ENCODE measurements around the gene LINGO4.

DNA sequence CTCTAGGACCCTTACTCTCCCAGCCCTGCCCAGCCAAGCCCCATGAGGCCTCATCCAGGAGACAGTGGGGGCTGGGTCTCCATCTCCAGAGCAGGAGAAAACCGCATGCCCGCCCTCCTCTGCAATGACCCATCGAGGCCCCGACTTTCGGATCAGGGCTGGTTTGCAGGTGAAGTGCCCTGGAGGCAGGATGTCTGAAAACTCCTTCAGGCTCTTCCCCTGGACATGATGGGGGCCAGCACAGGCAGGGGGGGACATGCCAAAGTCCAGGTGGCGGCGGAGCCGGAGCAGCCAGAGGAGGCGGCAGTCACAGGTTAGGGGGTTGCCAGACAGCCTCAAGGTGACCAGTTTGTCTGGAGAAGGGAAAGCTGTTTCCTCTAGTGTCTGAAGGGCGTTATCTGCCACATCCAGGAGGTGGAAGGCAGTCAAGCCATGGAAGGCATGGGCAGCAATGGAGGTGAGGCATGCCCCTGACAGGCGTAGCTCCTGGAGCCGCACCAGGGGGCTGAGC lies 3.9 kb downstream of the LINGO4 start:
- TF ChIP-seq, protein P1, sequence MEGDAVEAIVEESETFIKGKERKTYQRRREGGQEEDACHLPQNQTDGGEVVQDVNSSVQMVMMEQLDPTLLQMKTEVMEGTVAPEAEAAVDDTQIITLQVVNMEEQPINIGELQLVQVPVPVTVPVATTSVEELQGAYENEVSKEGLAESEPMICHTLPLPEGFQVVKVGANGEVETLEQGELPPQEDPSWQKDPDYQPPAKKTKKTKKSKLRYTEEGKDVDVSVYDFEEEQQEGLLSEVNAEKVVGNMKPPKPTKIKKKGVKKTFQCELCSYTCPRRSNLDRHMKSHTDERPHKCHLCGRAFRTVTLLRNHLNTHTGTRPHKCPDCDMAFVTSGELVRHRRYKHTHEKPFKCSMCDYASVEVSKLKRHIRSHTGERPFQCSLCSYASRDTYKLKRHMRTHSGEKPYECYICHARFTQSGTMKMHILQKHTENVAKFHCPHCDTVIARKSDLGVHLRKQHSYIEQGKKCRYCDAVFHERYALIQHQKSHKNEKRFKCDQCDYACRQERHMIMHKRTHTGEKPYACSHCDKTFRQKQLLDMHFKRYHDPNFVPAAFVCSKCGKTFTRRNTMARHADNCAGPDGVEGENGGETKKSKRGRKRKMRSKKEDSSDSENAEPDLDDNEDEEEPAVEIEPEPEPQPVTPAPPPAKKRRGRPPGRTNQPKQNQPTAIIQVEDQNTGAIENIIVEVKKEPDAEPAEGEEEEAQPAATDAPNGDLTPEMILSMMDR (IDR thresholded peaks at IDR 0.05; ENCODE audit: low read depth, low read length, poor library complexity, severe bottlenecking) = no peak
- no peak for TF ChIP-seq EZH2phosphoT487 (IDR thresholded peaks at IDR 0.05; ENCODE audit: borderline replicate concordance, low read length)
